Erythroblast (primary cell): Measurements from ENCODE around the gene JAM3.
"Not testable (repeated sequence)": the region's sequence is repeated elsewhere in the genome, so short reads cannot be mapped to it uniquely, and the experiment has no call there.

Experiments
- GATA1 ChIP-seq: IDR thresholded peaks from 2 replicates; pipeline ENCODE4 v1.6.1; 2011; ENCODE audit warnings: low read depth, mild to moderate bottlenecking, control low read depth, low read length, moderate library complexity
- POLR2A ChIP-seq: IDR thresholded peaks from 2 replicates; pipeline ENCODE4 v1.6.1; 2011; ENCODE audit warnings: mild to moderate bottlenecking, low read length

DNA sequence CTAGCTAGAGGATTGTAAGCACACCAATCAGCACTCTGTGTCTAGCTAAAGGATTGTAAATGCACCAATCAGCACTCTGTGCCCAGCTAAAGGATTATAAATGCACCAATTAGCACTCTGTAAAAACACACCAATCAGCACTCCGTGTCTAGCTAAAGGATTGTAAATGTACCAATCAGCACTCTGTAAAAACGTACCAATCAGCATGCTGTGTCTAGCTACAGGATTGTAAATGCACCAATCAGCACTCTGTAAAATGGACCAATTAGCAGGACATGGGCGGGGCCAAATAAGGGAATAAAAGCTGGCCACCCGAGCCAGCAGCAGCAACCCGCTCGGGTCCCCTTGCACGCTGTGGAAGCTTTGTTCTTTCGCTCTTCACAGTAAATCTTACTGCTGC, 119.2 kb downstream of the JAM3 start:
- TF ChIP-seq POLR2A, GATA1: not testable (repeated sequence)
